MM.1S (cell line): ENCODE data around the gene HRG.

Source experiments
- EZH2 ChIP-seq: fragments of 300-600 bp; sonication (generic); optimal IDR thresholded peaks from 2 replicates; pipeline ENCODE3; 2017; ENCODE audit warnings: low read depth, mild to moderate bottlenecking, antibody characterized with exemption, low read length, mixed read lengths
- TF ChIP-seq, protein P1 (sequence below): fragments of 300-600 bp; sonication (generic); IDR thresholded peaks from 2 replicates; pipeline ENCODE4 v1.5.1; 2016; ENCODE audit warnings: antibody characterized with exemption, low read length, mixed read lengths

- TF ChIP-seq, protein P1, sequence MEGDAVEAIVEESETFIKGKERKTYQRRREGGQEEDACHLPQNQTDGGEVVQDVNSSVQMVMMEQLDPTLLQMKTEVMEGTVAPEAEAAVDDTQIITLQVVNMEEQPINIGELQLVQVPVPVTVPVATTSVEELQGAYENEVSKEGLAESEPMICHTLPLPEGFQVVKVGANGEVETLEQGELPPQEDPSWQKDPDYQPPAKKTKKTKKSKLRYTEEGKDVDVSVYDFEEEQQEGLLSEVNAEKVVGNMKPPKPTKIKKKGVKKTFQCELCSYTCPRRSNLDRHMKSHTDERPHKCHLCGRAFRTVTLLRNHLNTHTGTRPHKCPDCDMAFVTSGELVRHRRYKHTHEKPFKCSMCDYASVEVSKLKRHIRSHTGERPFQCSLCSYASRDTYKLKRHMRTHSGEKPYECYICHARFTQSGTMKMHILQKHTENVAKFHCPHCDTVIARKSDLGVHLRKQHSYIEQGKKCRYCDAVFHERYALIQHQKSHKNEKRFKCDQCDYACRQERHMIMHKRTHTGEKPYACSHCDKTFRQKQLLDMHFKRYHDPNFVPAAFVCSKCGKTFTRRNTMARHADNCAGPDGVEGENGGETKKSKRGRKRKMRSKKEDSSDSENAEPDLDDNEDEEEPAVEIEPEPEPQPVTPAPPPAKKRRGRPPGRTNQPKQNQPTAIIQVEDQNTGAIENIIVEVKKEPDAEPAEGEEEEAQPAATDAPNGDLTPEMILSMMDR, result no peak
- no peak for TF ChIP-seq EZH2
Observed at GRCh38 chr3:186668426-186668825, 2.6 kb downstream of the HRG start.
